ENCODE results near the gene GPR3.

GPR3 gene

DNA sequence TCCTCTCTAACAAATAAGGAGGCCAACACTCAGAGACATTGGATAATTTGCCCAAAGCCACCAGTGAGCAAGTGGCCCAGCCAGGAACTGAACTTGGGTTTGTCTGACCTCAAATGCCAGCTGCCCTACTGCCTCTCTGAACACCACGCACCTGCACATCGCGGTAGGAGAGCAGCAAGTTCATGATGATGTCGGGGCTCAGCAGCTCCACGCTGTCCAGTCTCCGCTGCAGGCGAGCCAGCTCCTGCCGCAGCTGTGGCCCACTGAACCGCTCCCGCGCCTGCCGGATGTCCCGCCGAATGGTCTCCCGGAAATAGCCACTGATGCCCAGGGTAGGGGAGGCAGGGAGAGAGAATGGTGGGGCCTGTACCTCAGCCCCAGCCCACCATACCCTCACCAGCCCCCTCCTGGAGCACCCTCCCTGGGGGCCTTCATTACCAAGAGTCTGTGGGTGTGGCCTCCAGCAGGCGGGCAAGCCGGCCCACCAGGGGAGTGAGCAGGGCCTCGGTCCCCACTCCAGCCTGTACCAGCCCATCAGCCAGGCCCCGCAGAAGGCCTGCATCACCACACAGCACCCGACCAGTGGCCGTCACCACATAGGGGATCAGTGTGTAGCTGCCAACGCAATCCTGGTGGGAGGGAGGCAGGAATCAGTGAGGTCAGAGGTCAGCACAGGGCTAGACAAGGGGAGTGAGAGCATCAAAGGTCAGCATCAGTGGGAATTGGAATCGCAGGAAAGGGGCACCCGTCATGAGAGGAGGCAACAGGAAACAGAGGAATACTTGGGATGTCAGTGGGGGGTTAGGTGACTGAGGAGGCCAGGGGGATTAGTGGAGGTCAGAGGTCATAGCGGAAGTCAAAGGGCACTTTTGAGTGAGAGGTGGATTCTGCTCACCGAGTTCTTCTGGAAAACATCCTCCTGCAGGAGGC lies 28.4 kb upstream of the GPR3 start:
- TF ChIP-seq, protein P1, sequence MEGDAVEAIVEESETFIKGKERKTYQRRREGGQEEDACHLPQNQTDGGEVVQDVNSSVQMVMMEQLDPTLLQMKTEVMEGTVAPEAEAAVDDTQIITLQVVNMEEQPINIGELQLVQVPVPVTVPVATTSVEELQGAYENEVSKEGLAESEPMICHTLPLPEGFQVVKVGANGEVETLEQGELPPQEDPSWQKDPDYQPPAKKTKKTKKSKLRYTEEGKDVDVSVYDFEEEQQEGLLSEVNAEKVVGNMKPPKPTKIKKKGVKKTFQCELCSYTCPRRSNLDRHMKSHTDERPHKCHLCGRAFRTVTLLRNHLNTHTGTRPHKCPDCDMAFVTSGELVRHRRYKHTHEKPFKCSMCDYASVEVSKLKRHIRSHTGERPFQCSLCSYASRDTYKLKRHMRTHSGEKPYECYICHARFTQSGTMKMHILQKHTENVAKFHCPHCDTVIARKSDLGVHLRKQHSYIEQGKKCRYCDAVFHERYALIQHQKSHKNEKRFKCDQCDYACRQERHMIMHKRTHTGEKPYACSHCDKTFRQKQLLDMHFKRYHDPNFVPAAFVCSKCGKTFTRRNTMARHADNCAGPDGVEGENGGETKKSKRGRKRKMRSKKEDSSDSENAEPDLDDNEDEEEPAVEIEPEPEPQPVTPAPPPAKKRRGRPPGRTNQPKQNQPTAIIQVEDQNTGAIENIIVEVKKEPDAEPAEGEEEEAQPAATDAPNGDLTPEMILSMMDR (IDR thresholded peaks at IDR 0.05; ENCODE audit: low read depth, low read length, missing control alignments): no peak
- H3K4me3 ChIP-seq (ENCODE audit: low read depth, low read length): no peak overlapping the region
- in situ Hi-C loops (cut with HindIII; ENCODE audit: low sequenced_read_pairs): no loop called here
- DNase-seq (ENCODE audit: low read depth): no peak

DNA sequence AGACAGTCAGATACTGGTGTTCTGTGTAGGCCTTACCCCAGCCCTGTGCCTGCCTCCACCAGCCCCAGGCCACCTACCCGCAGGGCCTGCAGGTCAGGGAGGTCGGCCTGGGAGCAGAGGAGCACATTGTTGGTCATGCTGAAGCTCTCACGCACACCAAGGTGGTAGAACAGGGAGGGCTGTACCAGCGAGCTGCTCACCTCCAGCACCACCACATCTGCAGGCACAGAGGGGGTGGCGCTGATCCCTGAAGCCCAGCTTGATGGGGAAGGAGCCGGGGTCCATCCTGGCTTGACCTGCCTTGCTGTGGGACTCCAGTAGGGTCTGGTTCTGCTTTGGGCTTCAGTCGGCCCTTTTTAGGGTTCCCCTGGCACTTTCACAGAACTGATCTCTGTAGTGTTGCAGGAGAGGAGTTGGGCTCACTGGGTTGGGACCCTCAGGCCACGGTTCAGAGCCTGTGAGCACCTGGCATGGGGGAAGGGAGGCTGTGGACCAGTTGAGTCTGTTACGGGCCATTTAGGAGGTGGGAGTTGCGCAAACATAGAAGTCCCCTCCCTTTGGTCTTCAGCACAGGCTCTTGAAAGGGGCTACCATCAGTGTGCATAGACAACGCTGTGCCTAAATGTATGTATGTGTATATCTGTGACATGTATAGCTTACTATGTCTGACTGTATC lies 27.6 kb upstream of the GPR3 start:
- no peak for DNase-seq (ENCODE audit: low read depth)
- H3K4me3 ChIP-seq (ENCODE audit: low read depth, low read length): peak overlapping the region; percentile 60
- in situ Hi-C loops (cut with HindIII; ENCODE audit: low sequenced_read_pairs): no loop called here
- TF ChIP-seq, protein P1 (IDR thresholded peaks at IDR 0.05; ENCODE audit: low read depth, low read length, missing control alignments): no peak

DNA sequence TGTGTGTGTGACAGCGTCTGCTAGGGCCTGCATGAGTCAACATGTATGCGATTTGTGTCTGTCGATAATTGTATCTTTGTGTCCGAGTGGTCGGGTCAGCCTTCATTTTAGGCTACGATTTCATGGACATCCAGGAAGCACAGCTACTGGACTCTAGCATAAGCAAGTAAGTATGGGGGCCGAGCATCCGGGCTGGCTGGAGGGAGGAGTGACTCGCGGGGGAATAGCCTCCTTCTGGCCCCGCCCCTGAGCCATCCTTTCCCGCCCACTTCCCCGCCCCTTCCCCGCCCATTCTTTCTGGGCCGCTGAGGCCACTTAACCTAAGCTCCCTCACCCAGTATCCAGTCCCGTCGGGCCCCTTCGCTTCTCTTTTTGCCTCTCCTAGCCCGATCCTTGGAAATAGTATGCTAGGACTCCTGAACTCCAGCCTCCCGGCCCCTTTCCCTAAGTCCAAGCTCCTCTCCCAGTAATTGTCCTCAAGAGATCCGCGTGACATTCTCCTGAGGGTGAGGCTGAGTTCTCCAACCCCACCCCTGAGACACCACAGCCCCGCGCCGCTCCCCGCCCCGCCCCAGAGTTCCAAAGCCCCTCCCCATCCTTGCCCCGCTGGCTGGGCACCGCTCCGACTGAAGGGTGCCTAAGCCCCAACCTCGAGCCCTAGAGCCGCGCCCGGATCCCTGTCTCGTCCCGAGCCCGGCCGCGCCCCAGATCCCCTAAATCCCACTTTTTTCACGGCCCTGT lies 26.9 kb upstream of the GPR3 start:
- TF ChIP-seq, protein P1 (IDR thresholded peaks at IDR 0.05; ENCODE audit: low read depth, low read length, missing control alignments): no peak
- DNase-seq (ENCODE audit: low read depth): peak; percentile 68
- peak overlapping the region; percentile 60 for H3K4me3 ChIP-seq (ENCODE audit: low read depth, low read length)
- in situ Hi-C loops (cut with HindIII; ENCODE audit: low sequenced_read_pairs): no loop called here

DNA sequence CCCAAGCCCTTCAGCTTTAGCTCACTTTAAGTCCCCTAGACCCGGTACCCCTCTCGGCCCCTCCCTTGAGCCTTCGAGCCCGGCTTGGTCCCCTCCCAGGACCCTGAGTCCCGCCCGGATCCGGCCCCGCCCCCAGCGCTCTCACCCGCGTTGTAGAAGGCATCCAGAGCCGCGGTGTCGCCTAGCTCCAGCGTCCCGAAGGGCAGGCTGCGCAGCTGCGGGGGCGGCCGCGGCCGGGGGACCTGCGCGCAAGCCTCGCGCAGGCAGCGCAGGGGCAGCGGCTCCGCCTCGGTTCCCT lies 26.4 kb upstream of the GPR3 start:
- no peak for DNase-seq (ENCODE audit: low read depth)
- H3K4me3 ChIP-seq (ENCODE audit: low read depth, low read length): peak overlapping the region; percentile 60
- TF ChIP-seq, protein P1 (IDR thresholded peaks at IDR 0.05; ENCODE audit: low read depth, low read length, missing control alignments): no peak
- in situ Hi-C loops (cut with HindIII; ENCODE audit: low sequenced_read_pairs): no loop called here

DNA sequence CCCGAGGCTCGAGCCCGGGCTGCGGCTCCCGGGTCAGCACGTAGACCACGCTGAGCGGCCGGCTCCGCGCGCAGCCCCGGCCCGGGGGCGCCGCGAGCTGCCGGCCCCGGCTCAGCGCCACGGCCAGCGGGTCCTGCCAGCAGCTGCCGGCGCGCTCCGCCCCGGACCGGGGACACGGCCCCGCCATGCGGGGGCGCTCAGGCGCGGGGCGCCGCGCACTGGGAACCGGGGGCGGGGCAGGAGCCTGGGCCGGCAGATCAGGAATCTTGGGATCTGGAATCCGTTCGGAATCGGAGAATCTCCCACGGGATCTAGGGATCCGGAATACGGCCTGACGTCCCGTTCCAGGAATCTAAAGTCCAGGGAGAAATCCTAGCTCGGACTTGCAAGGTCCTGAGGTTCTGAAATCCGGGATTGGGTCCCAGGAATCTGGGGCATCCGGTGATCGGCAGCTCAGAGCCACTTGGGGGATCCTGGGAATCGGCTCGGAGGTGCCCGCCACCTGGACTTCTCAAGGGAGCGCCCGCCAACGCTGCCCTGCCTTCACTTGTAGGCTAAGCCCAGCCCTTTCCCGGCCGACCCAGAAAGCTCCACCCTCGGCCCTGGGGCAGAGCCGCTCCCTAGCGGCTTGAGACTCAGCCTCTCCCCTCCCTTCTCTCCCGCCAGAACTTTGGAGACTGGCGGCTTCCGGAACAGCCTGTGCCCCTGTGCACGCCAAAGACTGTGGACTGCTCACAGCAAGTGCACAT lies 25.8 kb upstream of the GPR3 start, which contains the start of gene MAP3K6:
Gene MAP3K6, minus strand, starts transcription at position 551 of the 749 bp plus-strand sequence. Its CDS starts 364 bp downstream, at position 187.
- peak within 1 kb of the TSS; percentile 60 for H3K4me3 ChIP-seq (ENCODE audit: low read depth, low read length)
- TF ChIP-seq, protein P1 (IDR thresholded peaks at IDR 0.05; ENCODE audit: low read depth, low read length, missing control alignments): peak; percentile 44
- in situ Hi-C loops (cut with HindIII; ENCODE audit: low sequenced_read_pairs): no loop called here
- peak; percentile 23 for DNase-seq (ENCODE audit: low read depth)

All from astrocyte of the cerebellum (primary cell).